Umbilical cord (tissue), 2 donors: Measurements from ENCODE around the gene SLC1A3. TPM values are rescaled to one million over a fixed set of nuclear protein-coding genes. Genes with fewer than 3 reads are reported as not detected.
A peak's percentile ranks its signal among the peaks of the same experiment; 100 is the strongest.

Experiments used
- DNase-seq: peaks from one replicate; pipeline ENCODE4 v3.0.0-alpha.2; 2015; ENCODE audit warnings: low spot score
- total RNA-seq: library from RNA; depleted of rRNA; stranded (reverse); fragments of >200 nt; gene quantifications from one replicate; pipeline ENCODE4 v1.2.3, GENCODE V29; 2014; ENCODE audit warnings: low replicate concordance; ENCODE audit not compliant: insufficient read depth

The SLC1A3 gene
- total RNA-seq, 1 donor from 2014 or later = 22.9 TPM

DNA sequence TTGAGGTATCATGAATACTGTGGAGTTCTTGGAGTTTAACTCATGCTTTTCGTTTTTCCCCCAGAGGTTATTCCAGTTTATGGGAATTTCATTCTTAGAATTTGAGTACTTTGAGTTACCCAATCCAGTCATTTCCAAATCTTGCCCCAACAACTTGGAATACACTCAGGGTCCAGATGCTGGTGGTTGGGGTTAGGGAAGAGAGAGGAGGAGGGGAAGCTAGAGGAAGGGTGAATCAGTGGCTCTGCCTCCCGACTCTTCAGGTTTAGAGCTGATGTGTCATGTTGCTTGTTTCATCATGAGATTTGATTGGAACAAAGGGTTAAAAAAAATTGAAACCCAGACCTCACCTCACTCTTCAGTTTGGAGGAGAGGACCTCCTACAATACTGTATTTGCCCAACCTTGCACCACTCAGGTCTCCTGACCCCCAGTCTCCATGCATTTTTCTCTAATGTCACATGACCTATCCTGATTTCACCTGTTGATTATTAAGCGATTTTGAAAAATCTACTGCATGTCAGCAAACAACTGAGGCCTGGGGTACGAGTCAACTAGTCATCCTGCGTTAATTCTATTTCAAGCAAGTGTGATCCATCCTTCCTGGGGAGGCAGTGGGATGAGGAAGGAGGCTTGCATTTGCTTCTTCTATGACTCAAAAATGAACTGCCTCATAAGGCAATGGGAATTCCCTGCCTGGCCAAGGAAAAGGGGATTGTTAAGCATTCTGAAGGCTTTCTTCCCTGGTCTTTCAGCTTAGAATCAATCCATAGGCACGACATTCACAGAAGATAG lies 6.2 kb upstream of the SLC1A3 start:
- no peak for DNase-seq

GRCh38 chr5:36600917-36601527 lies 5.4 kb upstream of the SLC1A3 start:
- no peak for DNase-seq

GRCh38 chr5:36602704-36603321 lies 3.6 kb upstream of the SLC1A3 start:
- DNase-seq = no peak

GRCh38 chr5:36605241-36605640 lies 1.2 kb upstream of the SLC1A3 start:
- no peak for DNase-seq

DNA sequence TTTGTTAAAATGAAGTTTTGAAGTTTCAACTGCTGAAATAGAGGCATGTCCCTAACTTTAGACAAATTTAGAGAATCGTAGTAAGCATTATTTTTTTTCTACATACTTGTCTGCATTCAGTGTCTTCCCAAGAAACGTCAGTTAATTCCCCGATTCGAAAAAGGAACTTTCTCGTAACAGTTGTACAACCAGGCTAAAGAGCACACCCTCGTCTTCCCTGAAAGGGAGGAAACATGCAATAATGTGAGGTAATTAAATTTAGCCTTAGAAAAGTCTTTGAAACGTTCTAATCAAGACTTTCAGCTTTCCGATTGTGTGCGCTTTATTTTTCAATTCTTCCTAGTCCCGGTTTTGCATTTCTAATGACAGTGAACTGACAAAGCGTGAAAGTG lies 374 bp upstream of the SLC1A3 start:
- DNase-seq = no peak

DNA sequence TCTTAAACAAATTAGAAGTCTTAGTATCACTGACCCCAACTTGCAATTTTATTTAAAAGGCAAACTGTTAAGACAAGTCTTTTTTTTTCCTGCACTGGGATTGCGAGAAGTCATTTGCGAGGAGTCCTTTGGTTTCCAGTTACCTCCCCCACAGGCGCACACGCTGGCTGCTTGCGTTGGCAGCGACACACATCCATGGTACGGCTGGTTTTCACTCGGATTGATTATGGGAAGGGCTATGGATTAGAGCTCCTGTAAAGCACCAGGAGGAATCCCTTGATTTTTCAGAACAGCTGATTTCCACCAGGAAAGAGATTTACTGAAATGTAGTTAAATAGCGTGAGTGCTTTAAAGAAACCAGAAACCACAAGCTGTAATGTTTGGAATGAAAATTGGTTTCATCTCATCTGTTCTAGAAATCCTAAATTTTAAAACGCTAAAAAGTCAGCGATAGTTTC lies 737 bp downstream of the SLC1A3 start:
- DNase-seq = peak; percentile 79

DNA sequence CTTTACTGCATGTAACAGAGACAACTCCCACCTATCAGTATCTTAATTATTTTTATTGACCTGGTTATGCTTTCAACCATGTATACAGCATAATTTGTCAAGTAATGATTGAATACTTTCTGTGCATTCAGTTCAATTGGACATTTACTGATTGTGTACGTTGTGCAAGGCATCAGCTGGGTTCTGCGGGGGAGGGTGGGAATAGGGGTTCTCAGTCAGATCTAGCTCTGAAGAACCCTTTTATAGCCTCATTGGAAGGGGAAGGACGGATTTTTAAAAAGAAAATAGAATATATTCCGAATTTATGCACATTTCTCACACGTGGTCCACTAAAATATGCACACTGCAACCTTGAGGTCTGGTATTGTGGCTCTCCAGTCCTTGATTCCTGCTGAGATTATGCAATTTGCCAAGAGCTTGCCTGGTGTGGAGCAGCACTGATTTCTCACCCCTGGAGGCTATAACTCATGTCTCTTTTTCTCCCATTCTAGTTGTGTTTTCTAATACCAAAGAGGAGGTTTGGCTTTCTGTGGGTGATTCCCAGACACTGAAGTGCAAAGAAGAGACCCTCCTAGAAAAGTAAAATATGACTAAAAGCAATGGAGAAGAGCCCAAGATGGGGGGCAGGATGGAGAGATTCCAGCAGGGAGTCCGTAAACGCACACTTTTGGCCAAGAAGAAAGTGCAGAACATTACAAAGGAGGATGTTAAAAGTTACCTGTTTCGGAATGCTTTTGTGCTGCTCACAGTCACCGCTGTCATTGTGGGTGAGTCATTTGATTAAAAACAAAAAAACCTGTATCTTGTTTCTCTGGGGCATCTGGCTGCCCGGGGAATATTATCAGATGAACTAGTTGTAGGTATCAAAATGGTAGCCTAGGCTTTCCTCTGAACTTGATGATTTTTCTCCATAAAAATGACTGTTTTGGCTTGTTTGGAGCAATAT lies 1.7 kb downstream of the SLC1A3 start:
- DNase-seq = peak; percentile 42

GRCh38 chr5:36610621-36611020 lies 4.2 kb downstream of the SLC1A3 start:
- no peak for DNase-seq

DNA sequence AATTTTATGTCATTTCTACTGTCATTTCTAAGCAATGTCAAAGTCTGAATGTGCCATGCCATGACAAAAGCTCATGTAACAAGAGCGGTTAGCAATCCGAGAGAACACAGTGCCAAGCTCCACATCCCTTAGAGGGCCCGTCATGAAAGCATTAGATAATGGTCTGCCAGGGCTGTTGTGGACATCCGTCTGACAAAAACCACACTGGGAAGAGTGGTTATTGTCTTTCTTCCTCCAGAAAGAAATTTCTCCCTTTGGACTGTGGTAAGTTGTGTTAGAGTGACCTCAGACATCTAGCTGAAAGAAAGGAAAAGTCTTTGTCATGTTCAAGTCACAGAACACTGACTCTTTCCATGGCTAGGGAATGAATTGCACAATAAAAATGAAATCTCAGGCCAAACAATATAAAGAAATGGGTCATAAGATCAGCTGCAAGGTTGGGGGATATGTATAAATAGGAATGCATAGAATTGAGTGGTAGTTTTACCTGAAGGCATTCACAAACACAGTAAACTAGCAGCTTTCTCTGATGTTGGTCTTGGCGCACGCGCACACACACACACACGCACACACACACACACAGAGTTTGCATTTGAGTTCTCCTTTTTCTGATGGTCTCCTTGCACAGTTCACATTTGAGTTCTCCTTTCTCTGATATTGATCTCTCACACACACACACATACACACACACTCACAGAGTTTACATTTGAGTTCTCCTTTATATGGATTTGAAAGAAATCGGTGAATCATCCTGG lies 5.3 kb downstream of the SLC1A3 start:
- no peak for DNase-seq

DNA sequence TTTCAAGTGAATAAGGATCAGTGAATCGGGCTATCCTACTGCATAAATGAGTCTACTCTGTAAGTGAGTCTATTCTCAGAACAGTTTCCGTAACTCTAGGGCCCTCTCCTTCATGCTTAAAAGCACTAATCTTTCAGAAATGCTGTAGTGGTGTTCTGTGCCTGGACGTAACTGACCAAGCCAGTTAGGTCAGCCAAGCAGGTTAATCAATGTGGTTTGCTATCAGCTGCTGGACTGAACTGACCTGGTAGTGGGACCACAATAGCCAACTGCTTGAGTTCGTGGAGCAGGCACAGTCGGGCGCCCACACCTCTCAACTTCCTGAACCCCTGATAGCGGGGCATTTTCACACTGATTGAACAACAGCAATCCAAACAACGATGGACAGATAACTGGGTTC lies 6.8 kb downstream of the SLC1A3 start:
- DNase-seq = no peak

DNA sequence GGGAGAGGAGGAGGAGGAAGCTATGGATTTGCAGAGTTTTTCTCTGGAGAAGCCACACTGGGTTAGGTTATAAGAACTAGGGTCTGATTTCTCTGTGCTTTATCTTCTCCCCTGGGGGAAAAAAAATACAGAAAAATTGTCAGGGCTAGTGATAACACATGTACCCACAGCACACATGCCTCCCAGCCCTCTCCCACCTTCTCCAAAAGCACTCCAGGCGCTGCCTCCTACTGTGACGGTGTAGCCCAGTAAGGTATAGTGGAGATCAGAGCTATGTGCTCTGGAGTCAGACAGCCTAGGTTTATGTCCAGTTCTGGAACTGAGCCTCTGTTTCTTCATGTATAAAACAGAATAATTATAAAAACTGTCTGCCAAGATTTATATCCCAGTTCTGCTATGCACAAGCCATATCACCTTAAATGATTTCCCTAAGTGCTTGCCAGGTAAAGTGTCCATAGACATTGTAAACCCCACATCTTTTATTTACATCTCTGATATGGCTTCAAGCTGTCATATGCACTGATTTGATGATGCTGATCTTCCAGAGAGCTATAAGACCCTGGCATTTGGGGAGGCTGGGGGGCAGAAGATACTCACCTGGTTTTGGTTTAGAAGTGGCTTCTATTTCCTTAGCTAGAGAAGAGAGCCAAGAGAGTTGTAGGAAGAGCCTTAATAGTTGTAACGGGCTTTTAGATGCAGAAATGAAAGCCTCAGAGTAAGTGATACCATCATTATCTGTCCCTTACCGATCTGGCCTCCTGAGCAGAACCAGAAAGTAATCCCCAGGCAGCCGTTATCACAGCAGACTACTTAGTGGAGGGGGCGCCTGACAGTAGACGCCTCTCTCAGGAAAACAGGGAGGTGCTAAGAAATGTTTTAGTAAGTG lies 7.6 kb downstream of the SLC1A3 start:
- DNase-seq = peak; percentile 79

- no peak for DNase-seq
These were observed 8.4 kb downstream of the SLC1A3 start for GRCh38 chr5:36614657-36615308.

- DNase-seq = no peak
These were observed 12.7 kb downstream of the SLC1A3 start for GRCh38 chr5:36619012-36619635.

DNA sequence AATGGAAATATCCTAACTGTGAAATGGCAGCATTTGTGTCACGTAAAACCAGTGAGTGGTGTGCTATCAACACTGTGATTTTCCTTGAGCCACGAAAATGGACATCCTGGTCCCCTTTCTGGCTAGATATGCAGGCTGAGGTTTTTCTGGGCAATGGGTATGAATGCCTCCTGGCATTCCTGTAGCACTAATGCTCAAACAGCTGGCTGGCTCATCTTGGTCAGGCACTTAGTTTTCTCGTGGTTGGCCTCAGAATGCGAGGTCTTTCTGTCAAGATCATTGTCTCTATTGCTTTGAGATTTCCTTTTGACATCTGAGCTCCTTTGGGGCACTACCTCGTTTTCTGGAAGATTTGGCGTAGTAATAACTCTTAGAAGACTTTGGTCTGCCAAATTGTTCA lies 15.6 kb downstream of the SLC1A3 start:
- DNase-seq = no peak

GRCh38 chr5:36623832-36624231 lies 17.4 kb downstream of the SLC1A3 start:
- DNase-seq = no peak

DNA sequence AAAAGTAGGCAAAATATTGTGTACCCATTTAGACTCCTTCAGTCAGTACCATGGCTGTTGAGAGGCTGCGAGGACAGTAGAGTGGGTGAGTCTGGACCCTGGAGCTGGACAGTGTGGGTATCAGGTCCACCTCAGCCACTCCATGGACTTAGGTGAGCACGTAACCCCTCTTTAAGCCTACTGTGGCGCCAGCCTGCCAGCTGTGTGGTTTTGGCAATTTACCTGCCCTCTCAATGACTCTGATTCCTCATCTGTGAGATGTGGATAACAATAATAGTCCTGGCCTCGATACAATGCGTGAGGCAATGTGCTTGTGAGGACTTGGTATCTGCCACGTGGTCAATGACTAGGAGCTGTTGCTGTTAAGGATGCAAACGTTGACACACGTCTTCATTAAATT lies 17.9 kb downstream of the SLC1A3 start:
- no peak for DNase-seq

DNA sequence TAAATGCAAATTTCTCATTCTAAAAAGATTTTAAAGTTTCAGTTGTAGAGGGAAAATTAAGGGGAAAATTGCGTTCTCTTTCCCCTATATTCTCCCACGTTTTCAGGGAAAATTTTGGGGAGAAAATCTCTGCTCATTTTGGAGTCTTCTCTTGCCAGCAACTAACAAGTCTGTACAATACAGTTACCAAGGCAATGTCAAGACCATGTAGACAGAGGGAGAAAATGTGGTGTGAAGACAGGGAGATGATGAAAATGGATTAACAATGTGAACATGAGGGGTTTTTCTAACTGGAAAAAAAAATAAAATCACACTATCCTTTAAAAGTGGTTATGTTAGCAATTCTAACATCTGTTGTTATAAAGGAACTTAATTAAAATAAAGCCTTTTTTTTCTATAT lies 22.3 kb downstream of the SLC1A3 start:
- no peak for DNase-seq

DNA sequence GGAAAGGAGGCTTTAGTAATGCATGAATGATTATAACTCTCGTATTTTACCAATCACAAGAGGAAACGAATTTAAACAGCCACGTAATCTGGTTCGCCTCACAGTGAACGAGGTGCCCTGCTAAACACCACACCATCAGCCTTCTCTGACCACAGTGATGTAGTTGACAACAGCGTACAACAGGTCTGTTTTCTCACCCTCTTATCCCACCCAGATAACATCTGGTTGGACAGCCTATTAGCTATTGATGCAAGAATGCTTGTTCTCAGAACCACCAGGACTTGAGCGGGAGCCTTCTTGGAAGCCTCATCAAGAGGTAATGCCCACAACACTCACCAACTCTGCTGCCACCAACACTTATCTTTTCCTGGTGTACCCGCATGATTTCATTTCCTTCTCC lies 23.3 kb downstream of the SLC1A3 start:
- DNase-seq = no peak
